ENCODE data around the gene C15orf62.

Gene C15orf62

GRCh38 chr15:40768521-40769273 lies 1.1 kb upstream of the C15orf62 start:
- in situ Hi-C loops (cut with MboI; ENCODE audit: low pct_unique_long_range_greater_than_20kb, low sequenced_read_pairs, unreplicated experiment): no loop called here
- TF ChIP-seq CTCF (IDR thresholded peaks at IDR 0.05; ENCODE audit: extremely low read depth, insufficient read depth, missing control alignments): peak; percentile 9

GRCh38 chr15:40770147-40770721 lies 454 bp downstream of the C15orf62 start:
- no peak for TF ChIP-seq CTCF (IDR thresholded peaks at IDR 0.05; ENCODE audit: extremely low read depth, insufficient read depth, missing control alignments)
- DNase-seq (ENCODE audit: low spot score): peak; percentile 38
- in situ Hi-C loops (cut with MboI; ENCODE audit: low pct_unique_long_range_greater_than_20kb, low sequenced_read_pairs, unreplicated experiment): no loop called here

More at GRCh38 chr15:40768521-40769273, 1.1 kb upstream of the C15orf62 start:
- peak; percentile 71 for DNase-seq (ENCODE audit: low spot score)

GRCh38 chr15:40771242-40771641 lies 1.5 kb downstream of the C15orf62 start:
- no peak for DNase-seq (ENCODE audit: low spot score)
- in situ Hi-C loops (cut with MboI; ENCODE audit: low pct_unique_long_range_greater_than_20kb, low sequenced_read_pairs, unreplicated experiment): no loop called here
- TF ChIP-seq CTCF (IDR thresholded peaks at IDR 0.05; ENCODE audit: extremely low read depth, insufficient read depth, missing control alignments): no peak

- in situ Hi-C loops (cut with MboI; ENCODE audit: low pct_unique_long_range_greater_than_20kb, low sequenced_read_pairs, unreplicated experiment): no loop called here
- no peak for TF ChIP-seq CTCF (IDR thresholded peaks at IDR 0.05; ENCODE audit: extremely low read depth, insufficient read depth, missing control alignments)
- no peak for DNase-seq (ENCODE audit: low spot score)
Measured at GRCh38 chr15:40772014-40772413, 2.2 kb downstream of the C15orf62 start.

- in situ Hi-C loops (cut with MboI; ENCODE audit: low pct_unique_long_range_greater_than_20kb, low sequenced_read_pairs, unreplicated experiment): no loop called here
- no peak for DNase-seq (ENCODE audit: low spot score)
- no peak for TF ChIP-seq CTCF (IDR thresholded peaks at IDR 0.05; ENCODE audit: extremely low read depth, insufficient read depth, missing control alignments)
Measured at GRCh38 chr15:40773496-40773895, 3.7 kb downstream of the C15orf62 start.

- in situ Hi-C loops (cut with MboI; ENCODE audit: low pct_unique_long_range_greater_than_20kb, low sequenced_read_pairs, unreplicated experiment): no loop called here
- DNase-seq (ENCODE audit: low spot score): no peak
- TF ChIP-seq CTCF (IDR thresholded peaks at IDR 0.05; ENCODE audit: extremely low read depth, insufficient read depth, missing control alignments): no peak
Measured at GRCh38 chr15:40773902-40774301, 4.1 kb downstream of the C15orf62 start.
